DMS53 treated with DMSO at 0.1 percent for 48 hours (cell line): Measurements from ENCODE around the gene KDM5C.

Source experiments
- DNase-seq: peaks from one replicate; lab custom pipeline; 2025; ENCODE audit not compliant: unreplicated experiment; lab: John Stamatoyannopoulos, UW

The KDM5C gene

DNA sequence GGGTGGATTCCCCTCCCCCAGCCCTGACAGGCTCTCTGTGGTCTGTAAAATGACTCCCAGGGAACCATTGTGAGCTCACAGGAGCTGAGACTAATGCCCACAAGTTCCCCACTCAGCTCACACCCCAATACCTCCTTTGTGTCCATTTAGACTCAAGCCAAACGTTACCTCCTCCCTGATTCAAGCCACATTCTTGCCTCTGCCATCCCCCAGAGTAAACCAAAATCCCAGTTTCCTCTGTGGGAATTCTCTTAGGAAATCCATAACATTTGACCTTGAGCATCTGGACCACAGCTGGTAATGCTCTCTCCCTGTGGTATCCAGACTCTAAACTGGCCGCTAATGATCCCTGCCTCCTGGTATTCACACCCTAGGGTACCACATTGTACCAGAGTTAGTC is 26.3 kb upstream of the KDM5C start:
- no peak for DNase-seq

DNA sequence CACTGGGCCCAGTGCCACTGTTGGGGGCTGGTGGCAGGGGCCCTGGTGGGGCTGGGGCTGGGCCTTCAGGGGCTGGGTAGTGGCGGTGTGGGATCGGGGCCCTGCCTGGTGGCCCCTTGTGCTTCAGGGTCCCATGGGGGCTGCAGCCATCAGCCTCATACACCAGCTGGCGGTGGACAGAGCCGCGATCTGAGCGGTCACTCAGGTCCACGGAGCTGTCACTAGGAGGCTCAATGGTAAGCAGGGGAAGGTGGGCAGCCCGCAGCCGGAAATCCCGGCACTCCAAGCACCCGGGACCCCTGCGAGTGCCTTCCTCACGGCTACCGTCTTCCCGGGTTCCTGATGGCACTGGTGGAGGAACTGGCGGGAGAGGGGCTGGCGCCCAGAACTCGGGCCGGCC is 25.5 kb upstream of the KDM5C start:
- DNase-seq: no peak

DNA sequence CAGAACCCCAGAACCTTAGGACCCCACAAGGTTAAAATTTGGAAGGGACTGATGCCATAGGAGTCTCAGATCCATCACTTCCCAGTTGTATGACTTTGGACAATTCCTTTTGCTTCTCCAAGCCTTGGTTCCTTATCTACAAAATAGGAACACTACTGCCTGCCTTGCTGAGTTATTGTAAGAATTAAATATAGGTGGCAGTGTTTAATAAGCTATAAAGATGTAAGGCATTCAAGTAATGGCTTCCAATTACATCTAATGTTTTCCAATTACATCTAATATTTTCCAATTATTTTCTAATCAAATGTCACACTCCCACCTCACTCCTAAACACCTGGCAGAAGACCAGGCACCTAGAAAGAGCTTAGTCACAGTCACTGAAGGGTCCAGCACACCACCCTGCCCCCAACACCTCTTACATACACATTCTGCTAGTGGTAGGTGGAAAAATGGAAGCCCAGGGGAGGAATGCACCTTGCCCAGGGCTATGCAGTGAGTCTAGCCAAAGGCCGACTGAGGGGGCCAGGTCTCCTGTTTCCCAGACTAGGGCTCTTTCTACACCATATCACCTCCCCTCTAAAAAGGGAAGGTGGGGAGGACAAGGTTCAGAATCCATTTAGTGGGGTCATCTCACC is 24.5 kb upstream of the KDM5C start:
- DNase-seq: no peak

DNA sequence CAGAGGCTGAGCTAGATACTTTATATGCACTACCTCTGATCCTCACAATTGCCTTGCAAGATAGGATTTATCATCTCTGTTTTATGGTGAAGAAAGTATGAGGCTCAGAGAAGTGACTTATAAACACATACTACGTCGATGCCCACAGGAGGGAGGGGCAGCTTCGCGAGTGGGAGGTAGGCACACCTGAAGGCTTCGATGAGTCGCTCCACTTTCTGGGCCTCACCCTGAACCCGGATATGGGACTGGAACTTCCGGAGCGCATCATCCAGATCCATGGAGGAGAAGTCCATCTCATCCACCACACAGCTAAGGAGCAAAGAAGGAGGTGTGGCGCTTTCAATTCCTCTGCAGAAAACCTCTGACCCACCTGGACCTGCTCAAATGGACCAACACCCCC is 22.9 kb upstream of the KDM5C start:
- no peak for DNase-seq

DNA sequence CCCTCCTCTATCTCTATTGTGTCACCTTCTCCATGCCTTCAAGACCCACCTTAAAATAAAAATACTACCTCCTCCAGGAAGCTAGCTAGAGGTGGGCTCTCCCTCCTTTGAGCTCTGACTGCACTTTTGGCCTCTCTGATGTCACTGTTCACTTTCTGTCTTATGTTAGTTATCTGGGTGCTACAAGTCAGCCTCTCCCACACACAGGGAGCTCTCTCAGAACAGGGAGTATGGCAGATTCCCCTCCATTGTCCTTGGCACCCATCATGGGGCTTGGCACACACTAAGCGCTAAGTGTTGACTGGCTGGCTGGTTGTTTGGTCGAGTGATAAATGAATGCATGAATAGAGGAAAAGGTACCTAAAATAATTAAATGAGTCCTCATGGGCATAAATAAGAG is 21.2 kb upstream of the KDM5C start:
- no peak for DNase-seq

DNA sequence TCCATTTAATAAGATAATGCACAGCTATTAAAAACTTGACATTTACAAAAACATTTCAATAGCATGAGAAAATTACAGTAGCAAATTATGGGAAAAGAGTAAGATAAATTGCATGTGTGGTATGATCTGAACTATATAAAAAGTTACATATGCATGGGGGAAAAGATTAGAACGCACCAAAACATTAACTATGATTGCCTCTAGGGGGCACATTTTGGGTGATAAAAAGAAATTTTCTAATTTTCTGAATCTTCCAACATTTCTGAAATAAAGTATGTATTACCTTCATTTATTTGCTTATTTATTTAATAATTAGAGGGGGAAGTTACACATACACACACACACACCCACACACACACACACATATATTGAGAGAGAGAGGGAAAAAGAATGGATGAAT is 19.6 kb upstream of the KDM5C start:
- DNase-seq: no peak

DNA sequence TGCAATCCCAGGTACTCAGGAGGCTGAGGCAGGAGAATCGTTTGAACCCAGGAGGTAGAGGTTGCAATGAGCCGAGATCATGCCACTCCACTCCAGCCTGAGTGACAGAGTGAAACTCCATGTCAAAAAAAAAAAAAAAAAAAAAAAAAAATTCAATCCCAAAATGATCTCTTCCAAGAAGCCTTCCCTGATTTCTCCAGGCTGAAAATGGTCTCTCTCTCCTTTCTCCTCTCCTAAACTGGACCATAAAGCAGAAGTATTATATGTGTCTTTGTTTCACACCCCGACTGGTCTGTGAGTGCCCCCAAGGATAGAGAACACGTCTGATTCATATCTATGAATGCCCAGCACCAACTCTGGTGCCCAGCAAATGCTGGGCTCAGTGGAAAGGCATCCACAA is 17.3 kb upstream of the KDM5C start:
- DNase-seq: no peak

DNA sequence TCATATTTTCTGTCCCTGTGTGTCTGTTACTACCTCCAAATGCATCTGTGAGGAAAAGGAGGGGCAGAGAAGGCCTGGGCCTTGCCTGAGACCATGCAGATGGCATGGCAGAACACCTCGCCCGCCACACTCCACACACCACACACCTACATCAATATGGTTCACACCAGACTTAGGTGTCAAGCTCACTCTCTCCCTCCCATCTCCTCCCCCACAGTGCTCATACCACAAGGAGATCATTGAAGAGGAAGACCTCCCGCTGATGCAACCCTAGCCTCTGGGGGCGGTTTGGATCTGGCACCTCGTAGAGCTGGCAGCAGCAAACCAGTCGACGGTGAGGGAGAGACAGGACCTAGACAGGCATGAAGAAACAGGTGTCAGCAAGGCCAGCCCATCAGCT is 16.6 kb upstream of the KDM5C start:
- no peak for DNase-seq

DNA sequence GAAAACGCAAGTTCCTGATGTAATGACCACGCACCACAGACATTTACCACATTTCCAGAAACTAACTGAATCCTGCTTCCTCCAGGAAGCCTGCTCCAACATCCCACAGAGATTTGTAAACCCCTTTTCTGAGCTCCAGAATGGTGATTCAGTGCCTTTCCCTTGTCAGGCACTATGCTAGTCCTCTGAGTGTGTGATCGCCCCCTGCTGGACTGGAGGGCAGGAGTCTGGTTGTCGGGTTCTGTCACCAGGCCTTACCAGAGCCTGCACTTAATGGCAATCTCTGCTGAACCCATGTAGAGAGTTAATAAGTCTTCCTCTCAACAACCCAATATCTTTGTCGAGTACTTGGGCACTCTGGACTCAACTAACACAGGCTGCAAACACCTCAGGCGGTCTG is 14.5 kb upstream of the KDM5C start:
- DNase-seq: no peak

DNA sequence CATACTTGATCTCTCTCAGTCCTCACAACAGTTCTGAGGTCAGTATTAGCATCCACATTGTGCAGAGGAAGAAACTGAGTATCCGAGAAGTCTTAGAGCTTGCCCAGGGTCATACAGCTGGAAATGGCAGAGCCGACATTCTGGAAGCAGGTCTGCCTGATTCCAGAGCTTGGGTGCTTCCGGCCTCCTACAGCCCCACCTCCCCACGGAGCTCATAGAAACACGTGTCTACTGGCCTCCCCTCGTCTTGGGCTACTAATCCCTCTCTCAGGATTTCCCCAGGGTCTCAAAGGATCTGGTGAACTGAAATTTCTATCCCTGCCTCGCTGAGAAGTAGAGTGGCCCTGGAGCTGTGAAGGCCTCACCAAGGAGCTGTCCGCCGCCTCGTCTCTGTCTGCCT is 12.0 kb upstream of the KDM5C start:
- no peak for DNase-seq

DNA sequence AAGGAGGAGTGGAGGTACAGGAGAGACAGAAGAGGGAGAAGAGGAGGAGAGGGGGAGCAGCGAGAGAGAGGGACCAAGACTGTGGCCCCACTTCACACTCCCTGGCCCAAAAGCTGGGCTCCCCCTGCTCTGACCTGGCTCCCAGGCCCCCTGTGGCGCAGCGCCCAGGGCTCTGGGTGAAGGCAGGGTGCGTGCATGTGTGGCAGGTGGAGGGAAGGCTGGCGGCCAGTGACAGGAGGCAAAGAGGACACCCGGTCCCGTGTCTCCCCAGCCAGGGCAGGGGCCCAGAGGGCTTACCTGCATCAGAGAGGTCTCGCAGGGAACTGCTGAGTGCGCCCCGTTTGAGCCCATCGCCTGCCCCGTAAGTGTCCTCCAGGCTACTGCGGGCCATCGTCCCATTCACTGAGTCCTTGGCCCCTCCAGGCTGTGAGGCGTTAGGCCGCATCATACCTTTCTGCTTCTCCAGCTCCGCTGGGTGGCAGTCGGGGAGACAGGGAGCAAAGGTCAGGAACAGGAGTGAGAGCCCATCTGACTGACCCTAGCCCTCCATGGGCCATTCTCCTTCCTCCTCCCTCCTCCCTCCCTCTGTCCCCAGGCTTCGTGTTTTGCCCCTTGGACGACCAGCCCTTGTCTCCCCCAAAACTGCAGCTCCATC is 11.1 kb upstream of the KDM5C start:
- no peak for DNase-seq

DNA sequence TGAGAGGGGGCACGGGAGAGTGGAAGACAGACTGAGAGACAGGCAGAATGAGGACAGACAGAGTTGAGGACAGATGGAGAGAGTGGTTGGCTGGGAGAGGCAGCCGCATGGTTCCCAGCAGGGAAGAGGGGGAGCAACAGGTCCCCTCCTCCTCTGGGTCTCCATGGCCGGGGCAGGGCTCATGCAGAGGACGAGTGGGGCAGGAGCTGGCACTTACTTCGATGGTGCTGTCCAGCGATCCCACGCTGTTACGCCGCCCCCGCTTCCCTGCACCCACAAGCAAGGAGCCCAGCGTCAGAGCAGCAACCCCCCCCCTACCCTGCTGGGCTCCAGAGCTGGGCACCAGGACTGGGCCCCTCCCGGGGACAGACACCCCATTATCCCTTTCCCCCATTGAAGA is 10.6 kb upstream of the KDM5C start:
- DNase-seq: no peak

DNA sequence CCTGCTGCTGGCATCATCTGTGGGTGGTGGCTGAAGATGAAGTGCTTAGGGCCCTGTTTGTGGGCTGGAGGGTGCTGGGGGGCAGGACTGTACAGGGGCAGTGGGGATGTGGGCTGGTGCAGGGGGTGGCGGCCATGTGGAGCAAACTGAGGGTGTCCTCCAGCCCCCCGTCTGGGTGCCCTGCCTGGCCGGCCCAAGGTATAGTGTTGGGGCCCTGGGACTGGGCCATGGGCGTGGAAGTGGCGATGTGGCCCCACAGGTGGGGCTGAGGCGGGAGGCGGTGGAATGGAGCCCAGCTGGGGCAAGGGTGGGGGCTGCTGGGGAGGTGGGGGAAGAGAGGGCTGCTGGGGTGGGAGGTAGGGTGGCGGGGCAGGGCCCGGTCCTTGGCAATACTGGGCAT is 9.5 kb upstream of the KDM5C start:
- no peak for DNase-seq

DNA sequence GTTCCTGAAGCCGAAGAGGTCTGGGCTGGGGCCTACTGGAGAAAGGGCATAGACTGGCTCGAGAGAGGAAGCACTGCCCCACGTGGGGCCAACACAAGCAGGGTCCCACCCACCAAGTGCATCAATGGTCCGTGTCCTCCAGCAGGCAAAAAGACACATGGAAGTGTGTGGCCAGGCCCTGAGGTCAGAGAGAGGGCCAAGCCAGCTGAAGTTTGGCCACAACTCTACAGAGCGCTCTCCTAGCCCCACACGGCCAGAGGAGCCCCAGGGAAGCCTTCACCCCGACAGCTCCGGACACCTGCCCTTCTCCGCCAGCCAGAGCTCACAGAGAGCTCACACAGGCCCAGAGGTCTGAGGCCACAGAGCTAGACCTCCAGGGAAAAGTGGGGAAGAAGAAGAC is 8.5 kb upstream of the KDM5C start:
- DNase-seq: no peak

DNA sequence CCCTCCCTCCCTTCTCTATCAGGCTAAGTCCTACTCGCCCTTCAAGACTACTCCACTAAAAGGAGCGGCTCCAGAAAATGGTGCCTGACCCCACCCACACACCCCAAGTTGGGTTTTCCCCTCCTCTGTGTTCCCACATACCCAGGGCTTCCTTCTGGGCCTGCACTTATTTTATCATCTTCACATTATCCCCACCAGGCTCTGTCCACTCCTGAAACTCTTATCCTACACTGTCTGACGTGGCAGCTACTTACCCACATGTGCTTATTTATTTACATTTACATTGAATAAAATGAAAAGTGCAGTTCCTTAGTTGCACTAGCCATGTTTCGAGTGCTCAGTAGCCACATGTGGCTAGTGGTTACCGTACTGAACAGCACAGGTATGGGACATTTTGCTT is 5.1 kb upstream of the KDM5C start:
- no peak for DNase-seq

DNA sequence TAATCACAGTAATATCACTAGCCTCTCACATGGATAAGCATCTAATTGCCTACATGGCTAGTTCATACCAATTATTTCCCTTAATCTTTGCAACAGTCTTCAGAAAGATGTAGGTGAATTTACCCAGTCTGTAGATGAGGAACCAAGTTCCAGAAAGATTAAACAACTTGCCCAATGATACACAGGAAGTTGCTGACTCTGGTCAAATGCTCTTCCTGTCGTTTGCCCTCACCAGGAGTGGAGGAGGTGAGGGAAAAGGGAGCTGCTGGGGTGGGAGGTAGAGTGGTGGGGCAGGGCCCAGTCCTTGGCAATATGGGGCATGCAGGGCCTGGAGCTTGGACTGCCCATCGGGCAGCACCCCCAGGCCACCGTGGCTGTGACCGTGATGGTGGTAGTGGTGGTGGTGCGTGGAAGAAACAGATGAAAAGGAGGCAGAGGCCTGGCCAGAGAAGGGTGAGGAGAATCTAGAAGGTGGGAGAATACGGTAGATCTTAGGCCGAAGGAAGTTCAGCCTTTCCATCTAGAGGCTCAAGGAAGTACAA is 2.3 kb upstream of the KDM5C start:
- no peak for DNase-seq

DNA sequence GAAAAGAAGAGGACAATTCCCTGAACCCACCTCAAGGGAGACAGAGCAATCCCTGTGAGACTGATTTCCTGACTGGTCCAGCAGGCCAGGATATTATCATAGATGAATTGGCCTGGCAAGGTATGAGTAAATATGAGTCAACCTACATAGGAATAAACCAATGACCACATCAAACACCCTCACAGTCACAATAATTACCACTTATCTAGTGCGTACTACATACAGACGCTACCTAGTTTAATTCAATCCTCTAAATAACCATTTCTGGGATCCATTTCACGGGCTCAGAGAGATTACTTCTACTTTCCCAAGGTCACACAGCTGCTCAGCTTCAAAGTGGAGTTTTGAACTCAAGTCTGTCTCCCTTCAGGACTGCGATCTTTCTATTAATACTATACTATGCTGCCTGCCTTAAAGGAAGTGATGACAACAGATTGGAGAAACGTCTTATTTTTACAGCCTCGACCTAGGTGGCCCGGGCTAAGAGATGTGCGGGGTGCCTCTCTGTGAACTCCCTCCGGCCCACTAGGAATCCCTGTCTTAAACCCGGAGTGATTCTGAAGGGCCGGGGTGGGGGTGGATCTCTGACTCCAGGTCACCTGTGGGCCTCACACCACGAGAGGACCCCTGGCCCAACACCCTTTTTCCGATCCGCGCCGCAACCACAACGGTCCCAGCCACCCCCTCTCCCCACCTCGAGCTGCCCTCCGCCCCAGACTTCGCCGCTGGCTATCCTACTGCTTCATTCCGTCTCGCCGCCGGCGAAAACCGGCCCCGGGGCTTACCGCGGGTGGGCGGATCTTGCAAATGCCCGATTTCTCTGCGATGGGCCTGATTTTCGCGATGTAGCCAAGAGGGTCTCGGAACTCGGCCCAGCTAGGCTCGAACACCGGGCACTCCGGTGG is 800 bp downstream of the KDM5C start:
- DNase-seq: no peak

DNA sequence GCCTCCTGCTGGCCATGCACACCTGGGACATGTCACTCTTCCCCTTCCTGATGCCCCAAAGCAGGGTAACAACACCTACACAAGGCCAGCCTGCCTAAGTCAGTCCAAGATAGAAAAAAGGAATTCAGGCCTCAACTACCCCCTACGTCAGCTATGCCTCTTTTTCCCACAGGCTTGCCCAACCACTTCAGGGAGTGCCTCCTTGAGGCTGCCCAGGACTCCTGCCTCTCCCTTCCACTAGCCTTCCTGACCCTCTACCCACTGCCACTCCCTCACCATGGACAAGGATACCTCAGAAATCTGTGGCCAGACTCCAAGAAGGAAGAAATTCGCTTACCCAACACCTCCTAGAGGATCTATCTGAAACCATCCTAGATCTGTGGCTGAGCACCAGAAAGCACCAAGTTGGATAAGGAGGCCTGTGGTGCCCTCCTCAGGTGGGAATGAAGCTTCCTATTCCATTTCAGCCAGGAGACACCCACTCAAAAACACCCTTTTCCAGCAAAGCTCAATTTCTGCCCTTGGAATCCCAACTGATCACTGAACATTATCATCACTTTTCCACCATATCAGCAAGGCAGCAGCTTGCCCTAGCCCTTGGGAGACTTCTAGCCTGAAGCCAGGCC is 1.8 kb downstream of the KDM5C start:
- no peak for DNase-seq

DNA sequence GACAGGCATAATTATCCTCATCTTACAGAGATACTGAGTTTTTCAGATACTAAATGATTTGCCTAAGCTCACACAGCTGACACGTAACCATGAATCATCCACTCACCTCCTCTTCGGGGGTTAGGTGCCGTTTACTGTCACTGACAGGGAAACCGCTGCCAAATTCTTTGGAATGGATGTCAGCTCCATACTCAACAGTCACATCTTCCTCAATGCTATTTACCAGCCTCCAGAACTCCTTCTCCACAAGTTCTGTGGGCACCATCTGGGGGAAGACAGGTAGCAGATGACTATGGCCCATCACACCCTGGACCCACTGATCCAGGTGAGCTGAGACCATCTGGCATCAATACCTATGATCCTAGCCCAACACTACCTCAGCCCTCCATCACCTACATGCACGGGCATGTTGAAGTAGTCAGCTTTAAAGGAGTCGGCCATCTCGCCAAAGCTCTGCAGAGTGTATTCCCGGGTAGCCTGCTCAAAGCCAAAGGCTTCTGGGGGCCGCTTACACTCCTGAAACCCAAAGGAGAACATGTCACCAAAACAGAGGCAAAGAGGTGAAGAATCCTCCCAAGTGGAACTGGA is 13.5 kb downstream of the KDM5C start:
- no peak for DNase-seq

DNA sequence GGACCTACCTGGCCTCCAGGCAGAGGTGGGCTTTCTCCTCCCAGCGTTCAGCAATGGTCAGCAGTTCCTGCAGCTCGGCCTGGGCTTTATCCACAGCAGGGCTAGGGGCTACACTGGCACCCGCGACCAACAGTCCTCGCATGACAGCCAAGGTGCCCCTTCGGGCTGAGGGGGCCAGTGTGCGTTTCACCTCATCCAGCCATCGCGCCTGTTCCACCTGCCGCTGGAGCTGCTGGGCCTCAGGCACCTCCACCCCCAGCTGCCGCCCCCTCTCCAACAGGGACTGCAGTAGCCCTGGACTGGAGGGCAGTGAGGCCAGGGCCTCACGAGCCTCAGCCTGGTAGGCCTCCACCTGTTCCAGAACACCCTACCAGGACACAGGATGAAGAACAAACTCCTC is 28.3 kb downstream of the KDM5C start:
- no peak for DNase-seq

DNA sequence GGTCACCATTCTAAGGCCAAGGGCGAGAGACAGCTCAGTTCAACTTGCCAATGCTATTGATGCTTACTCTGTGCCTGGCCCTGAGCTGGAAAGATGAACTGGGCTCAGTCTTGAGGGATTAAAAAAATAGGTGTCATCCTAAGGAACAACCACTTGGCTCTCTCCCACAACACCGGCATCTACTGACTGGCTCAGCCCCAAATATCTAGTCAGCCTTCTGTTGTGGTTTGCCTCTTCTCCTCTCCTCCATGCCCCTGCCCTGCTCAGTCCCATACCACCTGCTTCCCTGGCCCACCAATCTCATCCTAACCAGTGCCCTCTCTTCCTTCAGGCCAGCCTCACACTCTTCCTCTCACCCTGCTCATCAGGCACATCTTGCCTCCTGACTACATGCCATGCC is 29.6 kb downstream of the KDM5C start:
- no peak for DNase-seq
